Measurements from ENCODE around the gene CCDC157.

The CCDC157 gene

GRCh38 chr22:30356449-30357235 is at the start of gene CCDC157, which contains the start of gene SF3A1:
Gene CCDC157, plus strand, starts transcription at chr22:30357007. Its CDS starts 8,994 bp downstream, at chr22:30366001.
Gene SF3A1, minus strand, starts transcription at chr22:30356894. Its CDS starts 102 bp downstream, at chr22:30356792.
- DNase-seq = peak; percentile 86

GRCh38 chr22:30307041-30307574 is 49.7 kb upstream of the CCDC157 start:
- DNase-seq = no peak

GRCh38 chr22:30308093-30308492 is 48.7 kb upstream of the CCDC157 start:
- no peak for DNase-seq

GRCh38 chr22:30308518-30309230 is 48.1 kb upstream of the CCDC157 start:
- DNase-seq = no peak

- peak; percentile 56 for DNase-seq
These were observed 46.7 kb upstream of the CCDC157 start for GRCh38 chr22:30309951-30310741.

GRCh38 chr22:30310881-30311771 is 45.7 kb upstream of the CCDC157 start:
- DNase-seq = no peak

GRCh38 chr22:30312053-30312452 is 44.8 kb upstream of the CCDC157 start:
- DNase-seq = no peak

GRCh38 chr22:30313527-30314363 is 43.1 kb upstream of the CCDC157 start:
- DNase-seq = no peak

GRCh38 chr22:30314915-30315314 is 41.9 kb upstream of the CCDC157 start:
- DNase-seq = peak; percentile 57

GRCh38 chr22:30315962-30316576 is 40.7 kb upstream of the CCDC157 start:
- no peak for DNase-seq

- no peak for DNase-seq
These were observed 39.0 kb upstream of the CCDC157 start for GRCh38 chr22:30317778-30318177.

- DNase-seq = no peak
These were observed 37.9 kb upstream of the CCDC157 start for GRCh38 chr22:30318799-30319419.

GRCh38 chr22:30320021-30320556 is 36.7 kb upstream of the CCDC157 start:
- no peak for DNase-seq

- DNase-seq = no peak
These were observed 35.3 kb upstream of the CCDC157 start for GRCh38 chr22:30321461-30321860.

- DNase-seq = no peak
These were observed 33.6 kb upstream of the CCDC157 start for GRCh38 chr22:30323246-30323645.

GRCh38 chr22:30324014-30324730 is 32.6 kb upstream of the CCDC157 start:
- DNase-seq = peak; percentile 50

- DNase-seq = no peak
These were observed 31.6 kb upstream of the CCDC157 start for GRCh38 chr22:30325065-30325720.

GRCh38 chr22:30325724-30326254 is 31.0 kb upstream of the CCDC157 start:
- no peak for DNase-seq
